HepG2 (cell line): ENCODE data around the gene CAMTA2. TPM values are rescaled to one million over a fixed set of nuclear protein-coding genes. Genes with fewer than 3 reads are reported as not detected.
A peak's percentile ranks its signal among the peaks of the same experiment; 100 is the strongest.

Experiments
- ARNT ChIP-seq: fragments of 450-650 bp; IDR thresholded peaks from 2 replicates; pipeline ENCODE4 v1.6.1; 2017
- DMTF1 ChIP-seq: sonication (generic); formaldehyde crosslinking; IDR thresholded peaks from 2 replicates; pipeline ENCODE4 v1.4.0; 2020; ENCODE audit warnings: mild to moderate bottlenecking, missing genetic modification reagents
- ERF ChIP-seq: IDR thresholded peaks from 2 replicates; pipeline ENCODE4 v1.6.1; 2018; ENCODE audit warnings: missing biosample characterization, missing genetic modification reagents
- FOXK1 ChIP-seq: sonication (generic); formaldehyde crosslinking; IDR thresholded peaks from 2 replicates; pipeline ENCODE4 v1.4.0; 2020; ENCODE audit warnings: low read depth, missing genetic modification reagents, borderline replicate concordance
- GATAD1 ChIP-seq: IDR thresholded peaks from 2 replicates; pipeline ENCODE4 v1.6.1; 2016; ENCODE audit warnings: missing genetic modification reagents, missing compliant biosample characterization
- HMG20B ChIP-seq: conservative IDR thresholded peaks from 2 replicates; pipeline ENCODE4 v1.6.1; 2016; ENCODE audit warnings: missing genetic modification reagents, missing compliant biosample characterization
- HOXA5 ChIP-seq: sonication (generic); formaldehyde crosslinking; IDR thresholded peaks from 2 replicates; pipeline ENCODE4 v1.4.0; 2020; ENCODE audit warnings: missing genetic modification reagents
- KDM6A ChIP-seq: IDR thresholded peaks from 2 replicates; pipeline ENCODE4 v1.6.1; 2016; ENCODE audit warnings: low read depth
- MTF1 ChIP-seq: sonication (generic); formaldehyde crosslinking; IDR thresholded peaks from 2 replicates; pipeline ENCODE4 v1.5.0; 2020; ENCODE audit warnings: missing genetic modification reagents
- NFYC ChIP-seq: IDR thresholded peaks from 2 replicates; pipeline ENCODE4 v1.6.1; 2016; ENCODE audit warnings: missing genetic modification reagents, missing compliant biosample characterization
- POLR2G ChIP-seq: fragments of 200-400 bp; formaldehyde crosslinking; IDR thresholded peaks from 2 replicates; pipeline ENCODE4 v1.6.1; 2018; ENCODE audit warnings: mild to moderate bottlenecking, low read depth, low read length, moderate library complexity
- PPARG ChIP-seq: conservative IDR thresholded peaks from 2 replicates; pipeline ENCODE4 v1.6.1; 2016; ENCODE audit warnings: missing biosample characterization, missing genetic modification reagents
- THAP11 ChIP-seq: IDR thresholded peaks from 2 replicates; pipeline ENCODE4 v1.6.1; 2016; ENCODE audit warnings: missing biosample characterization, missing genetic modification reagents
- THYN1 ChIP-seq: sonication (generic); formaldehyde crosslinking; IDR thresholded peaks from 2 replicates; pipeline ENCODE4 v1.8.1; 2023; ENCODE audit warnings: low read depth, mild to moderate bottlenecking, moderate library complexity, missing genetic modification reagents, borderline replicate concordance
- TRIM22 ChIP-seq: fragments of 450-650 bp; IDR thresholded peaks from 2 replicates; pipeline ENCODE4 v1.6.1; 2017
- ZBTB39 ChIP-seq: sonication (generic); formaldehyde crosslinking; IDR thresholded peaks from 2 replicates; pipeline ENCODE4 v1.5.0; 2020; ENCODE audit warnings: missing genetic modification reagents
- ZC3H13 ChIP-seq: sonication (generic); formaldehyde crosslinking; IDR thresholded peaks from 2 replicates; pipeline ENCODE4 v1.8.1; 2023; ENCODE audit warnings: mild to moderate bottlenecking, missing genetic modification reagents, moderate library complexity
- ZMAT3 ChIP-seq: sonication (generic); formaldehyde crosslinking; conservative IDR thresholded peaks from 2 replicates; pipeline ENCODE4 v1.7.0; 2021; ENCODE audit warnings: missing genetic modification reagents
- ZNF234 ChIP-seq: sonication (generic); formaldehyde crosslinking; conservative IDR thresholded peaks from 2 replicates; pipeline ENCODE4 v1.5.1; 2020; ENCODE audit warnings: mild to moderate bottlenecking, missing genetic modification reagents
- ZNF253 ChIP-seq: sonication (generic); formaldehyde crosslinking; IDR thresholded peaks from 2 replicates; pipeline ENCODE4 v1.8.0; 2022; ENCODE audit warnings: mild to moderate bottlenecking, missing genetic modification reagents, borderline replicate concordance
- ZNF430 ChIP-seq: sonication (generic); formaldehyde crosslinking; IDR thresholded peaks from 2 replicates; pipeline ENCODE4 v1.9.0; 2021; ENCODE audit warnings: mild to moderate bottlenecking, missing genetic modification reagents
- ZNF460 ChIP-seq: sonication (generic); formaldehyde crosslinking; IDR thresholded peaks from 2 replicates; pipeline ENCODE4 v1.5.1; 2020; ENCODE audit warnings: missing genetic modification reagents, mild to moderate bottlenecking, borderline replicate concordance
- ZNF629 ChIP-seq: sonication (generic); formaldehyde crosslinking; conservative IDR thresholded peaks from 2 replicates; pipeline ENCODE4 v1.5.0; 2020; ENCODE audit warnings: missing genetic modification reagents
- ZNF691 ChIP-seq: sonication (generic); formaldehyde crosslinking; IDR thresholded peaks from 2 replicates; pipeline ENCODE4 v1.4.0; 2020; ENCODE audit warnings: missing genetic modification reagents, low read depth, mild to moderate bottlenecking, borderline replicate concordance
- polyA plus RNA-seq, 8 experiments: library from polyadenylated mRNA; depleted of rRNA in 3 of 8; stranded (reverse) in 7 of 8; unstranded in 1 of 8; fragments of >200 nt; fragmentation: Illumina TruSeq in 4 of 8; extraction: Trizol in 4 of 8; gene quantifications; 2 replicates each; pipeline versions ENCODE4 v1.2.1 to v1.2.3, GENCODE V29; 2011 to 2016; ENCODE audit warnings: low read depth in 4 of 8, missing spikeins in 1 of 8, mixed read lengths in 1 of 8; ENCODE audit not compliant: insufficient read depth in 1 of 8
- total RNA-seq, 5 experiments: library from RNA; depleted of rRNA; stranded (reverse); fragments of >200 nt; fragmentation: Illumina TruSeq; extraction: Trizol; gene quantifications; 2 replicates each; pipeline ENCODE4 v1.2.3, GENCODE V29; 2016; ENCODE audit warnings: low read depth in 1 of 5

Gene CAMTA2
- total and polyA plus RNA-seq, 2 of the 13 experiments (the other 11 are each of a cell fraction or from before 2014, with no cell fraction given): 4.1 to 7.1 TPM

GRCh38 chr17:4949321-4950074 lies 38.0 kb downstream of the CAMTA2 start (continued):
- TF ChIP-seq PPARG (CRISPR knock-in tag) (peak; percentile 96), HMG20B (CRISPR knock-in tag) (no peak), DMTF1 (CRISPR knock-in tag) (no peak), ZNF629 (CRISPR knock-in tag) (no peak), TRIM22 (no peak), ZNF234 (no peak), FOXK1 (CRISPR knock-in tag) (peak; percentile 13; the same call in 1 of the 2 replicates), THYN1 (CRISPR knock-in tag) (no peak), GATAD1 (0 out of 2 replicates have a peak, but pooled peaks have one; percentile 43), HOXA5 (CRISPR knock-in tag) (peak; percentile 51; the same call in 1 of the 2 replicates), ZNF460 (CRISPR knock-in tag) (peak; percentile 13; the same call in 1 of the 2 replicates), NFYC (CRISPR knock-in tag) (0 out of 2 replicates have a peak, but pooled peaks have one; percentile 14), ZC3H13 (peak; percentile 92), MTF1 (CRISPR knock-in tag) (no peak), ZNF691 (CRISPR knock-in tag) (peak; percentile 39; the same call in 1 of the 2 replicates), THAP11 (CRISPR knock-in tag) (0 out of 2 replicates have a peak, but pooled peaks have one; percentile 28), ZBTB39 (no peak), ARNT (no peak), ZNF430 (CRISPR knock-in tag) (peak; percentile 79), POLR2G (peak; percentile 76), KDM6A (CRISPR knock-in tag) (0 out of 2 replicates have a peak, but pooled peaks have one; percentile 6), ZNF253 (no peak), ZMAT3 (CRISPR knock-in tag) (peak; percentile 75; the same call in 1 of the 2 replicates), ERF (CRISPR knock-in tag) (peak; percentile 48; the same call in 1 of the 2 replicates)
